ENCODE measurements around the gene PLOD1. TPM values are rescaled to one million over a fixed set of nuclear protein-coding genes. Genes with fewer than 3 reads are reported as not detected.
A peak's percentile ranks its signal among the peaks of the same experiment; 100 is the strongest.
"Not testable (repeated sequence)": the region's sequence is repeated elsewhere in the genome, so short reads cannot be mapped to it uniquely, and the experiment has no call there.

The PLOD1 gene
- total RNA-seq, 1 experiment from 2014 or later, result 35.9 TPM

DNA sequence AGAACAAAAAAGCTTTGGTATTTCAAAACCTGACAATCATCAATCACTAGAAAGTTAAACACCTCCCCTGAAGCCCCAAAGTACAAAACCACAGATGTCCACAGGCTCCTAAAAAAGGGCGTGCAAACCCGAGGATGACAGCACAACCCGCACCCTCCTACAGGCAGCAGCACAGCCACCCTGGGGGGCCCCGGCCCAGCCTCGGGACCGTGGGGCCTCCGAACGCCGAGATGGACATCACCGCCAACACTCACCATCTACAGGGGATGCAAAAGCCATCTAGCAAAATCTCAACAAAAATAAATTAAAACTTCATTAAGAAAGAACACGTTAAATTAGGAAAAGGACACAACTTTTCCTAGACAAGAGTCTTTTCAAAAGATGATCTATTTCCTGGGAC is 14.9 kb upstream of the PLOD1 start:
- peaks cover 24% of the 10 kb centered on the region for H3K79me2 ChIP-seq (ENCODE audit: low read length)
- no peak overlapping the region for H3K9ac ChIP-seq (ENCODE audit: low read length)
- peaks cover 16% of the 10 kb centered on the region for H3K36me3 ChIP-seq (ENCODE audit: insufficient read depth, low read length)
- no peak overlapping the region for H3K4me2 ChIP-seq (ENCODE audit: low read depth, low read length, poor library complexity, severe bottlenecking)
- no peaks in the 10 kb centered on the region for H3K9me3 ChIP-seq (ENCODE audit: low read length)
- no peak overlapping the region for H3K27ac ChIP-seq (ENCODE audit: low read length)
- DNase-seq, result no peak
- H3K4me3 ChIP-seq (ENCODE audit: low read length), result no peak overlapping the region
- no peaks in the 10 kb centered on the region for H3K27me3 ChIP-seq (ENCODE audit: low read length)
- H3K9me2 ChIP-seq (replicated peaks; ENCODE audit: insufficient read depth, low read length), result no peaks in the 10 kb centered on the region
- H3K4me1 ChIP-seq (ENCODE audit: low read length), result peaks cover 19% of the 10 kb centered on the region
- H4K20me1 ChIP-seq (ENCODE audit: insufficient read depth, low read depth, low read length), result peaks cover 32% of the 10 kb centered on the region
- no peak overlapping the region for H2AFZ ChIP-seq (ENCODE audit: low read length)

DNA sequence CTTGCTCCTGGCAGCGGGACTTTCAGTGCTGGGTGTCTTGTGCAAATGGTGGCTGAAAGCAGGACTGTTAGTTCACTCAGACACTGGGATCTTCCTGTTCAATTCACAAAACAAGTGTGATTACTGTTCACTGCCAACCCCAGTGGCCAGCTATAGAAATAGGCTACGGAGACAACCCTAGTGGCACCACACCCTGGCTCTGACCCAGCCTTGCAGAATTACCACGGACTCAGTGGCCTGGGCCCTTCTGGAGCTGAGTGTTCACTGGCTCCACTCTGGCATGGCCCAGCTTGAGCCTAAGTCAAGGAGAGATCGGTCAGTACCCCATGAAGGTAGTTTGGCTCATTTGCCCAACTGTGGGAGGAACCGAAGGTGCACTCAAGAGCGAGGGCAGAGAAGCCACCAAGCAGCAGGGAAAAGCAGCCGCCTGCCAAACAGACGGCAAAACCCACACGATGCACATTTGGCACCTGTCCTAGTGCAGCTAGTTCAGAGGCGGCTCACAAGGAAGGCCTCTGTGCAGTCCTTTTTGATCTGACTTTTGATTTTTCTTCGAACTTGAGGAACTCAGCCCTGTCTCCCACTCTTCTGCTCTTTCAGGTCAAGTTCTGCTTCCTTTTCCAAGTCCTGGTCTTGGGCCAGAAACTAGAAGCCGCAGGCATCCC is 14.1 kb upstream of the PLOD1 start:
- Histone ChIP-seq H3K4me3 (ENCODE audit: low read length) (no peak overlapping the region), H3K9ac (ENCODE audit: low read length) (no peak overlapping the region), H3K27ac (ENCODE audit: low read length) (no peak overlapping the region), H4K20me1 (ENCODE audit: insufficient read depth, low read depth, low read length) (peaks cover 38% of the 10 kb centered on the region), H3K4me1 (ENCODE audit: low read length) (peaks cover 16% of the 10 kb centered on the region), H3K9me2 (replicated peaks; ENCODE audit: insufficient read depth, low read length) (no peaks in the 10 kb centered on the region), H2AFZ (ENCODE audit: low read length) (no peak overlapping the region), H3K79me2 (ENCODE audit: low read length) (peaks cover 31% of the 10 kb centered on the region), H3K27me3 (ENCODE audit: low read length) (no peaks in the 10 kb centered on the region), H3K36me3 (ENCODE audit: insufficient read depth, low read length) (peaks cover 16% of the 10 kb centered on the region), H3K4me2 (ENCODE audit: low read depth, low read length, poor library complexity, severe bottlenecking) (no peak overlapping the region), H3K9me3 (ENCODE audit: low read length) (no peaks in the 10 kb centered on the region)
- DNase-seq, result no peak

DNA sequence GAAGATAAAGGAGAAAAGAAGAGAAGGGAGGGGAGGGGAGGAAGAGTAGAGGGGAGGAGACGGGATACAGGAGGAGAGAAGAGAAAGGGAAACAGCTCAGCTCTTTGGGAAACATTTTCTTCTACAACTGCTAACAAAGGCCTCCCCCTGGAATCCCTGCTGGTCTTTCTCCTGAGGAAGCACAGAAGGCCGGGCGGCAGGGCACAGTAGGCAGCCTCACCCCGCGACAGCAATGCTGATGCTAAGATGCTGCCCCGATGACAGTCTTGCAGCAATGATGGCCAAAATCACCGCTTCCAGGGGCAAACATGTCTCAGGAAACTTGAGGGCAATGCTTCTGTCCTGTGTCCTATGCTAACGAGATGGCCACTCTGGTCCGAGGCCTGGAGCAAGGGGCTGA is 13.5 kb upstream of the PLOD1 start:
- peaks cover 38% of the 10 kb centered on the region for H4K20me1 ChIP-seq (ENCODE audit: insufficient read depth, low read depth, low read length)
- no peaks in the 10 kb centered on the region for H3K27me3 ChIP-seq (ENCODE audit: low read length)

DNA sequence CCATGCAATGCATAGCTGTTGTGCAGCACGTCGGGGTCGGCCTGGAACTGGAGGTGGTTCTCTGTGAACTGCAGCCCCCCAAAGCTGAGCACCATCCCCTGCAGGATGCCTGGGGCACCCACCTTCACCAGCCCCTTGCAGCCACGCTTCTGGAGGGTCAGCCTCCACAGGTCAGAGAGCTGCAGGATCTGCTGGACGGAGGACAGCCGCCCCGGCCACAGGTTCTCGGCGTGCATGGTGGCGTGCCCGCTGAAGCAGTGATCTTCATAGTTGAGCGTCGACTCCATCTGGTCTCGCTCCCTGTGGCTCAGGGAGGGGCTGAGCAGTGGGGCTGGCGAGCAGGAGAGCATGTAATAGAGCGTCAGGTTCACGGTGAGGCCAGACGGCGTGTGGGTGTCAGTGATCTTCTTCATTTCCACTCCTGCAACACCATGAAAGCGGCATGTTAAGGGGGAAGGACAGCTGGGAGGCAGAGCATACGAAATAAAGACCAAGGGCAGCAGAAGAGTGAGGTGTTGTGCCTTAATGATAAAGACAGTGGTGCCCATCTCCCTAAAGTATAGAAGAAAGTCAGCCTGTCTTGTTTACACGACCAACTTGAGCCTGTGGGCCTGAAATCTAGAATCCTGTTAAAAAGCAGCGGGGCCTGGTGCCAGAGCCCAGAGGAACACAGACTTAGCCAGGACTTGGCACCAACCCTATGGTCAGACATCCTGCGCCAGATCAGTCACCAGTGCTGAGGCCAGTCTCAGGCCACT is 11.3 kb upstream of the PLOD1 start:
- H3K9ac ChIP-seq (ENCODE audit: low read length), result no peak overlapping the region
- H3K9me2 ChIP-seq (replicated peaks; ENCODE audit: insufficient read depth, low read length), result no peaks in the 10 kb centered on the region
- no peak overlapping the region for H3K27ac ChIP-seq (ENCODE audit: low read length)
- no peak for DNase-seq
- H4K20me1 ChIP-seq (ENCODE audit: insufficient read depth, low read depth, low read length), result peaks cover 38% of the 10 kb centered on the region
- no peak overlapping the region for H3K4me3 ChIP-seq (ENCODE audit: low read length)
- H3K9me3 ChIP-seq (ENCODE audit: low read length), result no peaks in the 10 kb centered on the region
- peak overlapping the region; percentile 81 for H3K4me2 ChIP-seq (ENCODE audit: low read depth, low read length, poor library complexity, severe bottlenecking)
- peaks cover 25% of the 10 kb centered on the region for H3K4me1 ChIP-seq (ENCODE audit: low read length)
- H3K27me3 ChIP-seq (ENCODE audit: low read length), result no peaks in the 10 kb centered on the region
- peaks cover 16% of the 10 kb centered on the region for H3K36me3 ChIP-seq (ENCODE audit: insufficient read depth, low read length)
- H3K79me2 ChIP-seq (ENCODE audit: low read length), result peaks cover 31% of the 10 kb centered on the region
- no peak overlapping the region for H2AFZ ChIP-seq (ENCODE audit: low read length)

More for the DNA sequence above, 13.5 kb upstream of the PLOD1 start:
- Histone ChIP-seq H3K27ac (ENCODE audit: low read length) (no peak overlapping the region), H3K4me1 (ENCODE audit: low read length) (peaks cover 15% of the 10 kb centered on the region), H3K9me2 (replicated peaks; ENCODE audit: insufficient read depth, low read length) (no peaks in the 10 kb centered on the region), H2AFZ (ENCODE audit: low read length) (no peak overlapping the region), H3K9me3 (ENCODE audit: low read length) (no peaks in the 10 kb centered on the region), H3K4me2 (ENCODE audit: low read depth, low read length, poor library complexity, severe bottlenecking) (no peak overlapping the region), H3K4me3 (ENCODE audit: low read length) (no peak overlapping the region), H3K36me3 (ENCODE audit: insufficient read depth, low read length) (peaks cover 16% of the 10 kb centered on the region), H3K79me2 (ENCODE audit: low read length) (peaks cover 31% of the 10 kb centered on the region), H3K9ac (ENCODE audit: low read length) (no peak overlapping the region)
- no peak for DNase-seq

DNA sequence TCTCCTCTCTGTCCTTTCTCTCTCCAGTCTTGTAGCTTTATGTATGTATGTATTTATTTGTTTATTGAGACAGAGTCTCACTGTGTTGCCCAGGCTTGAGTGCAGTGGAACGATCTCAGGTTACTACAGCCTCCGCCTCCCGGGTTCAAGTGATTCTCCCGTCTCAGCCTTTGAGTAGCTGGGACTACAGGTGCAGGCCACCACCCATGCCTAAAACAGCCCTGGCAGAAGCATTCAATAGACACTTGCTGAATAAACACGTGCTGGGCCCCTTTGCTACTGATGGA is 10.7 kb upstream of the PLOD1 start:
- DNase-seq, result no peak
- Histone ChIP-seq H3K4me1 (ENCODE audit: low read length) (peaks cover 25% of the 10 kb centered on the region), H3K4me3 (ENCODE audit: low read length) (peak overlapping the region; percentile 76; the same call in 1 of the 2 replicates), H3K9me3 (ENCODE audit: low read length) (no peaks in the 10 kb centered on the region), H3K27me3 (ENCODE audit: low read length) (no peaks in the 10 kb centered on the region), H3K36me3 (ENCODE audit: insufficient read depth, low read length) (peaks cover 16% of the 10 kb centered on the region), H4K20me1 (ENCODE audit: insufficient read depth, low read depth, low read length) (peaks cover 38% of the 10 kb centered on the region), H2AFZ (ENCODE audit: low read length) (no peak overlapping the region), H3K9me2 (replicated peaks; ENCODE audit: insufficient read depth, low read length) (no peaks in the 10 kb centered on the region), H3K4me2 (ENCODE audit: low read depth, low read length, poor library complexity, severe bottlenecking) (peak overlapping the region; percentile 81), H3K27ac (ENCODE audit: low read length) (no peak overlapping the region), H3K79me2 (ENCODE audit: low read length) (peaks cover 31% of the 10 kb centered on the region), H3K9ac (ENCODE audit: low read length) (no peak overlapping the region)

DNA sequence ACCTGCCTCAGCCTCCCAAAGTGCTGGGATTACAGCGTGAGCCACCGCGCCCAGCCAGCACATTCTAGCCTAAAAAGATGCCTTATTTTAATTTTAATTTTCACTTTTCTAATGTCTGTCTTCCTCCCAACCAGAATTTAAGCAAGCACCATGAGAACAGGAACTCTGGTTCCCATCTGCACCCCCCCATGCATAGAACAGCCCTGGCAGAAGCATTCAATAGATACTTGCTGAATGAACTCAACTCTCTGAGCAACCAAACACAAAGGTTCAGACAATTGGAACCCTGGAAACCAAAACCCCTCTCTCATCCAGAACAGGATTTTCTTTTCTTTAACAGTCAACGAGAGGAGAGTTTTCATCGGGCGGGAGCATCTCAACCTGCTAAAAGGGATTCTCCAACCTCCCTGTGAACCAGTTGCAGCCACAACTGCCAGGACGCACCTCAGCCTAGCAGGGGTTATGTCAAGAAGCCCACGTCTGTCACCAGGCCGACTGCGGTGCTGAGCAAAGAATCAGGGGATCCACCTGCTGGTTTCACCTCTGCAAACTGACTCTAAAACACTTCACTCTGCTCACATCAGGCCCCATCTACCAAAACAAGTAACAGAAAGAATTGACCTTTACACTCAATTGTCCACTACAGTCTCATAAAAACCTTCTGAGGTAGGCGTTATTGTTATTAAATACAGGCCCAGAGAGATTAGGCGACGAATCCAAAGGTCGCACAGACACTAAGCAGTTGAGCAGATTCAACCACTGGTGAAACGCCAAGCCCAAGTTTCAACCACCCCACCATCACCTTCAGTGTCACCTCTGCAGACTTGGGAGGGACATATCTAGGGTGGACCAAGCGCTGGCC is 10.0 kb upstream of the PLOD1 start:
- Histone ChIP-seq H3K9me3 (ENCODE audit: low read length) (no peaks in the 10 kb centered on the region), H3K79me2 (ENCODE audit: low read length) (peaks cover 31% of the 10 kb centered on the region), H3K9me2 (replicated peaks; ENCODE audit: insufficient read depth, low read length) (no peaks in the 10 kb centered on the region), H3K27me3 (ENCODE audit: low read length) (no peaks in the 10 kb centered on the region), H3K36me3 (ENCODE audit: insufficient read depth, low read length) (peaks cover 16% of the 10 kb centered on the region), H3K9ac (ENCODE audit: low read length) (peak overlapping the region; percentile 73), H4K20me1 (ENCODE audit: insufficient read depth, low read depth, low read length) (peaks cover 31% of the 10 kb centered on the region), H3K4me3 (ENCODE audit: low read length) (peak overlapping the region; percentile 76), H3K4me1 (ENCODE audit: low read length) (peaks cover 26% of the 10 kb centered on the region), H3K27ac (ENCODE audit: low read length) (no peak overlapping the region), H2AFZ (ENCODE audit: low read length) (no peak overlapping the region), H3K4me2 (ENCODE audit: low read depth, low read length, poor library complexity, severe bottlenecking) (peak overlapping the region; percentile 81)
- no peak for DNase-seq

DNA sequence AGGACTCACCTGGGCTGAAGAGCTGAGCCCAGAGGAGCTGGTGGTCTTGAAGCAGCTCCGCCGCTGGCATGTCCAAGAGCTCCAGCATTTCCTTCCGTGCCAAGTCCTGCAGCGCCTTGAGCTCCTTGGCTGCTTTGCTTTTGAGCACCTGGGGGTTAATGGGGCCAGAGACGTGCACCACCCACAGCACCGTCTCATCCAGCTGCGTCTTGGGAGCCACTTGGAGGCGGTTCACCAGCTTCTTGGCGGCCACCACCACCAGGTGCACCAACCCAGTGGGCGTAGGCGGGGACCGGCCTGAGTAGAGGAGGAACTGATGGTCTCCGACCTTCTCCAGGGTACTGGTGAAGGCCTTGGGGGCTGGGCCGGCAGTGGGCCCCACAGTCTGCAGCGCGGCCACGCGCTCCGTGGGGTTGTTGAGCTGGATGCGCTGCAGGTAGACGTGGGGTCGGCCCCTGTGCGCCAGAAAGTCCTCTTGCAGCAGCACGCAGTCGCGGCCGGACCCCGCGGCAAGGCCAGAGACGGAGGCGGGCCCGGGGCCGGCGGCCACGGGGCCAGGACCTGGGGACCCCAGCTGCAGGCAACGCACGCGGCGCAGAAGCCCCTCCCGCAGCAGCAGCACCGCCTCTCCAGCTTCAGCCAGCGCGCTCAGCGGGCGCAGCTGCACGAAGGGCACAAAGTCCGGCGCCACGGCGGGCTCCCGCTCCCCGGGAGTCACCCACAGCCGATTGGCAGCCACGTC is 9.2 kb upstream of the PLOD1 start:
- H2AFZ ChIP-seq (ENCODE audit: low read length); H3K9me2 ChIP-seq (replicated peaks; ENCODE audit: insufficient read depth, low read length); DNase-seq; H3K27me3 ChIP-seq (ENCODE audit: low read length); H3K9me3 ChIP-seq (ENCODE audit: low read length); H3K27ac ChIP-seq (ENCODE audit: low read length): not testable (repeated sequence)
- Histone ChIP-seq H3K79me2 (ENCODE audit: low read length) (peaks cover 31% of the 10 kb centered on the region), H3K36me3 (ENCODE audit: insufficient read depth, low read length) (peaks cover 16% of the 10 kb centered on the region), H3K4me3 (ENCODE audit: low read length) (peak overlapping the region; percentile 76), H3K4me2 (ENCODE audit: low read depth, low read length, poor library complexity, severe bottlenecking) (peak overlapping the region; percentile 81), H3K9ac (ENCODE audit: low read length) (peak overlapping the region; percentile 73), H4K20me1 (ENCODE audit: insufficient read depth, low read depth, low read length) (peaks cover 28% of the 10 kb centered on the region), H3K4me1 (ENCODE audit: low read length) (peaks cover 33% of the 10 kb centered on the region)

Measured in Karpas-422 (cell line).